ENCODE results near the gene SCRN1. TPM values are rescaled to one million over a fixed set of nuclear protein-coding genes. Genes with fewer than 3 reads are reported as not detected.

Gene SCRN1
- total and polyA plus RNA-seq, 2 donors (not counting 1 experiment from before 2014, with no cell fraction given): 124 to 142 TPM

DNA sequence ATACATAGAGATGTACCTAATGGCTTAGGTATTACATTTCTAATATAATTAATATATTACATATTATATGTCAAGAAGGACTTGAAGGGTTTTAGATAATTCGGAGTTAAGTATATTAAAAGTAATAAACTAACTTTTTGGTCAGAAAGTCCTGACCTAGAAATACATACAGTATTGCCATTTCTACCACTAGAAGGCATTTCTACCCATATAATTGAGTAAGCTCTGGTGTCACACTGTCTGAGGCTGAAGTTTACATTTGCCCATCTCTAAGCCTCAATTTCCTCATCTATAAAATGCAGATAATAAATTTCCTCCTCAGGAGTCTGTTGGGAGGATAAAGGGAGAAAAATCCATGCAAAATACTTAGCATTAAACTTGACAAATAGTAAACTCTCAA is 29.8 kb upstream of the SCRN1 start:
- no peaks in the 10 kb centered on the region for H3K27me3 ChIP-seq (ENCODE audit: control insufficient read depth, insufficient read depth, low read length)
- H3K4me2 ChIP-seq (ENCODE audit: extremely low read depth, insufficient read depth, low read length): no peak overlapping the region
- H3K27ac ChIP-seq (ENCODE audit: insufficient read depth, low read length): no peak overlapping the region
- H3K36me3 ChIP-seq (ENCODE audit: control insufficient read depth, insufficient read depth, low read length): no peaks in the 10 kb centered on the region
- no peak for TF ChIP-seq EZH2 (IDR thresholded peaks at IDR 0.05; ENCODE audit: low read length, missing control alignments)
- TF ChIP-seq, protein P1, sequence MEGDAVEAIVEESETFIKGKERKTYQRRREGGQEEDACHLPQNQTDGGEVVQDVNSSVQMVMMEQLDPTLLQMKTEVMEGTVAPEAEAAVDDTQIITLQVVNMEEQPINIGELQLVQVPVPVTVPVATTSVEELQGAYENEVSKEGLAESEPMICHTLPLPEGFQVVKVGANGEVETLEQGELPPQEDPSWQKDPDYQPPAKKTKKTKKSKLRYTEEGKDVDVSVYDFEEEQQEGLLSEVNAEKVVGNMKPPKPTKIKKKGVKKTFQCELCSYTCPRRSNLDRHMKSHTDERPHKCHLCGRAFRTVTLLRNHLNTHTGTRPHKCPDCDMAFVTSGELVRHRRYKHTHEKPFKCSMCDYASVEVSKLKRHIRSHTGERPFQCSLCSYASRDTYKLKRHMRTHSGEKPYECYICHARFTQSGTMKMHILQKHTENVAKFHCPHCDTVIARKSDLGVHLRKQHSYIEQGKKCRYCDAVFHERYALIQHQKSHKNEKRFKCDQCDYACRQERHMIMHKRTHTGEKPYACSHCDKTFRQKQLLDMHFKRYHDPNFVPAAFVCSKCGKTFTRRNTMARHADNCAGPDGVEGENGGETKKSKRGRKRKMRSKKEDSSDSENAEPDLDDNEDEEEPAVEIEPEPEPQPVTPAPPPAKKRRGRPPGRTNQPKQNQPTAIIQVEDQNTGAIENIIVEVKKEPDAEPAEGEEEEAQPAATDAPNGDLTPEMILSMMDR (conservative IDR thresholded peaks at IDR 0.05 in 1 of 2, IDR thresholded peaks at IDR 0.05 in 1 of 2; ENCODE audit: low read depth in 1 of 2, low read length in 2 of 2): peak in 1 of 2 donors; percentile 14
- DNase-seq (ENCODE audit: low read depth in 2 of 2): no peak
- H3K4me1 ChIP-seq (ENCODE audit: control insufficient read depth, extremely low read depth, insufficient read depth, low read length): no peaks in the 10 kb centered on the region
- no peaks in the 10 kb centered on the region for H3K9me3 ChIP-seq (ENCODE audit: control insufficient read depth, insufficient read depth, low read depth, low read length)
- H4K20me1 ChIP-seq (ENCODE audit: control insufficient read depth, extremely low read depth, insufficient read depth, low read length): no peaks in the 10 kb centered on the region
- H3K4me3 ChIP-seq (replicated peaks in 1 of 4; ENCODE audit: control extremely low read depth in 1 of 4, insufficient read depth in 1 of 4, low read depth in 3 of 4, low read length in 4 of 4): no peak overlapping the region
- H3K9ac ChIP-seq (ENCODE audit: insufficient read depth, low read length): no peak overlapping the region
- no peak overlapping the region for H2AFZ ChIP-seq (ENCODE audit: low read length)
- no peaks in the 10 kb centered on the region for H3K79me2 ChIP-seq (ENCODE audit: control insufficient read depth, insufficient read depth, low read length)

DNA sequence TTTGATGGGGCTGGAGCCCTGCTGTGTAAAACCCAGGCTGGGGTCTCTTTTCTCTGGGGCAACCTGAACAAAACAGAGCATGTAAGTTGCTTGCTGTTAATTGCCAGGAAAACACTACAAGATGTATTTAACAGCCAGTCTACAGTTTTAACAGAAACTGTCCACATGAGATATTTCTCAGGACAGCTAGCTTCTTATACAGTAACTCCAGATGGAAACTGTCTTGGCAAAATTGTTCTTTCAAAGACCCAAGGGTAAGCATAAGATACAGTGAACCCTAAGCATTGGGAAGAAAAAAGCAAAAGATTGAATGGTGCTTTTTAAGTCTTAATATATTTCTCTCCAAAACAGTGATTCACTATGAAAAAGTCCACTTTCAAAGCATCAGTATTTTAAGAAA is 28.9 kb upstream of the SCRN1 start:
- H3K79me2 ChIP-seq (ENCODE audit: control insufficient read depth, insufficient read depth, low read length): no peaks in the 10 kb centered on the region
- H3K36me3 ChIP-seq (ENCODE audit: control insufficient read depth, insufficient read depth, low read length): no peaks in the 10 kb centered on the region
- no peak for DNase-seq (ENCODE audit: low read depth in 2 of 2)
- no peaks in the 10 kb centered on the region for H4K20me1 ChIP-seq (ENCODE audit: control insufficient read depth, extremely low read depth, insufficient read depth, low read length)
- no peaks in the 10 kb centered on the region for H3K9me3 ChIP-seq (ENCODE audit: control insufficient read depth, insufficient read depth, low read depth, low read length)
- no peaks in the 10 kb centered on the region for H3K27me3 ChIP-seq (ENCODE audit: control insufficient read depth, insufficient read depth, low read length)
- no peak overlapping the region for H3K9ac ChIP-seq (ENCODE audit: insufficient read depth, low read length)
- no peak overlapping the region for H3K4me3 ChIP-seq (replicated peaks in 1 of 4; ENCODE audit: control extremely low read depth in 1 of 4, insufficient read depth in 1 of 4, low read depth in 3 of 4, low read length in 4 of 4)
- no peak overlapping the region for H3K27ac ChIP-seq (ENCODE audit: insufficient read depth, low read length)
- H3K4me1 ChIP-seq (ENCODE audit: control insufficient read depth, extremely low read depth, insufficient read depth, low read length): no peaks in the 10 kb centered on the region
- TF ChIP-seq, protein P1 (conservative IDR thresholded peaks at IDR 0.05 in 1 of 2, IDR thresholded peaks at IDR 0.05 in 1 of 2; ENCODE audit: low read depth in 1 of 2, low read length in 2 of 2): no peak
- TF ChIP-seq EZH2 (IDR thresholded peaks at IDR 0.05; ENCODE audit: low read length, missing control alignments): no peak
- no peak overlapping the region for H2AFZ ChIP-seq (ENCODE audit: low read length)
- no peak overlapping the region for H3K4me2 ChIP-seq (ENCODE audit: extremely low read depth, insufficient read depth, low read length)

DNA sequence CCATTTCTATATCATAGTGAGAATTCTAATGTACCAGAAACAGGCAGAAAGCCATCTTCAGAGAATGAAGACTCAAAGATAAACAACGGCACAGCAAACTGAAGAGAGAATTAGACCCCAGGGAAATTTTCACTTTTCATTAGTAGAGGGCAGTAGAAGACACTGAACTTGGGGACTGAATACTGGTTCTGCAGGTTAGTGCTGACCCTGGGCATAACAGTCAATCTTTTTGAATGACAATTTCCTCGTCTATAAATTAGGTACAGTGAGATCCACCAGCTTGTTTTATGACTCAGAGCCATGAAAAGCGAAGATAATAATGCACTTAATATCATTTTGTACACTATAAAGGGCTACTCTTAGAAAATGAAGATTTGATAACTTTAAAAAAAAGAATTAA is 23.2 kb upstream of the SCRN1 start:
- Histone ChIP-seq H3K27ac (ENCODE audit: insufficient read depth, low read length) (no peak overlapping the region), H4K20me1 (ENCODE audit: control insufficient read depth, extremely low read depth, insufficient read depth, low read length) (no peaks in the 10 kb centered on the region), H3K9ac (ENCODE audit: insufficient read depth, low read length) (no peak overlapping the region), H3K79me2 (ENCODE audit: control insufficient read depth, insufficient read depth, low read length) (no peaks in the 10 kb centered on the region), H3K4me1 (ENCODE audit: control insufficient read depth, extremely low read depth, insufficient read depth, low read length) (no peaks in the 10 kb centered on the region), H2AFZ (ENCODE audit: low read length) (no peak overlapping the region), H3K4me2 (ENCODE audit: extremely low read depth, insufficient read depth, low read length) (no peak overlapping the region), H3K27me3 (ENCODE audit: control insufficient read depth, insufficient read depth, low read length) (no peaks in the 10 kb centered on the region), H3K9me3 (ENCODE audit: control insufficient read depth, insufficient read depth, low read depth, low read length) (no peaks in the 10 kb centered on the region), H3K4me3 (replicated peaks in 1 of 4; ENCODE audit: control extremely low read depth in 1 of 4, insufficient read depth in 1 of 4, low read depth in 3 of 4, low read length in 4 of 4) (no peak overlapping the region), H3K36me3 (ENCODE audit: control insufficient read depth, insufficient read depth, low read length) (no peaks in the 10 kb centered on the region)
- no peak for DNase-seq (ENCODE audit: low read depth in 2 of 2)
- TF ChIP-seq, protein P1 (conservative IDR thresholded peaks at IDR 0.05 in 1 of 2, IDR thresholded peaks at IDR 0.05 in 1 of 2; ENCODE audit: low read depth in 1 of 2, low read length in 2 of 2): no peak
- TF ChIP-seq EZH2 (IDR thresholded peaks at IDR 0.05; ENCODE audit: low read length, missing control alignments): no peak

Data from fibroblast of lung (primary cell).